Psoas muscle (tissue), 8 donors: Measurements from ENCODE around the gene UTP25. TPM values are rescaled to one million over a fixed set of nuclear protein-coding genes. Genes with fewer than 3 reads are reported as not detected.
"Not testable (repeated sequence)": the region's sequence is repeated elsewhere in the genome, so short reads cannot be mapped to it uniquely, and the experiment has no call there.

ENCODE experiments used
- ATAC-seq, 4 donors: fragments of 200-7000 bp; cut with Tn5 transposase; one replicate each; pipeline ENCODE4 v1.9.1; 2020; ENCODE audit warnings: moderate library complexity in 3 of 4, mild to moderate bottlenecking in 2 of 4
- DNase-seq, 2 donors: peaks; one replicate each; pipeline ENCODE4 v3.0.0-alpha.2; 2020
- H3K27ac ChIP-seq: fragments of 200-600 bp; one replicate; pipeline ENCODE4 v1.8.0; 2022
- H3K27me3 ChIP-seq, 3 donors: fragments of 200-600 bp in 1 of 3; one replicate each; pipeline versions ENCODE4 v1.6.1 to v1.8.0; 2013 to 2022; ENCODE audit warnings: low read length in 2 of 3, mild to moderate bottlenecking in 2 of 3, moderate library complexity in 1 of 3; ENCODE audit not compliant: insufficient read depth in 3 of 3
- H3K36me3 ChIP-seq, 2 donors: fragments of 200-600 bp in 1 of 2; one replicate each; pipeline versions ENCODE4 v1.6.1 to v1.8.0; 2013 to 2022; ENCODE audit warnings: low read depth in 1 of 2, mild to moderate bottlenecking in 1 of 2, moderate library complexity in 1 of 2; ENCODE audit not compliant: insufficient read depth in 1 of 2
- H3K4me1 ChIP-seq: fragments of 200-600 bp; one replicate; pipeline ENCODE4 v1.8.0; 2022
- H3K4me3 ChIP-seq: fragments of 200-600 bp; one replicate; pipeline ENCODE4 v1.8.0; 2022; ENCODE audit warnings: mild to moderate bottlenecking
- H3K9me3 ChIP-seq: fragments of 200-600 bp; one replicate; pipeline ENCODE4 v1.8.0; 2022
- WGBS, 3 donors: extraction: QIAGEN DNeasy Blood & Tissue Kit; methylation state at CpG; one replicate each; pipeline versions ENCODE4 v1.1.6 to v1.1.7; 2013; 5-methylcytosine and 5-hydroxymethylcytosine counted together
- intact Hi-C, 2 donors: fragments of 100-400 bp; cut with DNase I; formaldehyde crosslinking; loops; one replicate each; pipeline versions ENCODE4 v1.11.0 to v1.14.2; 2022
- polyA plus RNA-seq, 3 donors: library from polyadenylated mRNA; stranded (reverse); fragments of 200-250 nt; gene quantifications; one replicate each; pipeline ENCODE4 v1.2.3, GENCODE V29; 2013
- total RNA-seq, 4 donors: library from RNA; stranded (reverse); fragmentation: NEBNext Ultra II Directional in 2 of 4; extraction: Animal tissue kit (Norgen Biotek cat#: 25700) in 2 of 4; gene quantifications; one replicate each; pipeline versions ENCODE4 v1.2.1 to v1.2.4, GENCODE V29; 2021 to 2023
- TF ChIP-seq, protein P1 (sequence below): fragments of 200-600 bp; IDR thresholded peaks from one replicate; pipeline ENCODE4 v1.8.0; 2022; ENCODE audit warnings: antibody characterized with exemption
- donor health status: healthy with polysubstance abuse.
- donor health status: DM: no; HTN: no; CAD: no; lungs with moderate emphysema.
- donor health status: Bipolar disorder and iron deficiency.
- donor health status: healthy.
- donor health status: DM: yes; HTN: yes; CAD: no.
- donor health status: DM: no; HTN: no; CAD: no.
- donor health status: DM: no; HTN: no; CAD: no.
- donor health status: DM: yes; HTN: yes; CAD: no.

UTP25 gene
- total and polyA plus RNA-seq, 7 donors, result 1.9 to 5.4 (median 3.9) TPM

DNA sequence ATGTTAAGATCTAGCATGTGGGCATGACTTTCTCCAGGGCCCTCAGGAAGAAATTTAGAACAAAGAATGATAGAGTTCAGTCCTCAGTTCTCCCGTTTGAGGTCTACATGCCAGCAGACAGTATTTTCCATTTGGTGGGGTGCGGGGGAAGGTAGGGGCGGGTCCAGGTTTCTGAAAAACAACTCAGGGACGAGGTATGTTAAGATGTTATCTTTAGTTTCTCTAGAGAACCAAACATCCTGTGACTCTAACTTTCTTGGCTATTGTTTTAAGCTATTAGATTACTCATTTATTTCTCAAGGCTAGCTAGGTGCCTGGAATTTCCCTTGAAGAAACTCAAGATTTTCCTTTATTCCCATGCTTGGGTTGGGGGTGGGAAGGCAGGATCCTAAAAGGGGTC is 67.9 kb downstream of the UTP25 start:
- WGBS, 3 donors, result 46 to 57% (median 53%) methylated on average over 4 of the region's 4 CpGs
- Histone ChIP-seq H3K27me3 (no peaks in the 10 kb centered on the region), H3K27ac (no peak overlapping the region), H3K4me3 (no peak overlapping the region), H3K9me3 (no peaks in the 10 kb centered on the region), H3K36me3 (no peaks in the 10 kb centered on the region), H3K4me1 (no peaks in the 10 kb centered on the region)
- no peak for DNase-seq
- TF ChIP-seq, protein P1, sequence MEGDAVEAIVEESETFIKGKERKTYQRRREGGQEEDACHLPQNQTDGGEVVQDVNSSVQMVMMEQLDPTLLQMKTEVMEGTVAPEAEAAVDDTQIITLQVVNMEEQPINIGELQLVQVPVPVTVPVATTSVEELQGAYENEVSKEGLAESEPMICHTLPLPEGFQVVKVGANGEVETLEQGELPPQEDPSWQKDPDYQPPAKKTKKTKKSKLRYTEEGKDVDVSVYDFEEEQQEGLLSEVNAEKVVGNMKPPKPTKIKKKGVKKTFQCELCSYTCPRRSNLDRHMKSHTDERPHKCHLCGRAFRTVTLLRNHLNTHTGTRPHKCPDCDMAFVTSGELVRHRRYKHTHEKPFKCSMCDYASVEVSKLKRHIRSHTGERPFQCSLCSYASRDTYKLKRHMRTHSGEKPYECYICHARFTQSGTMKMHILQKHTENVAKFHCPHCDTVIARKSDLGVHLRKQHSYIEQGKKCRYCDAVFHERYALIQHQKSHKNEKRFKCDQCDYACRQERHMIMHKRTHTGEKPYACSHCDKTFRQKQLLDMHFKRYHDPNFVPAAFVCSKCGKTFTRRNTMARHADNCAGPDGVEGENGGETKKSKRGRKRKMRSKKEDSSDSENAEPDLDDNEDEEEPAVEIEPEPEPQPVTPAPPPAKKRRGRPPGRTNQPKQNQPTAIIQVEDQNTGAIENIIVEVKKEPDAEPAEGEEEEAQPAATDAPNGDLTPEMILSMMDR, result no peak
- no peak for ATAC-seq
- intact Hi-C loops, result no loop called here

DNA sequence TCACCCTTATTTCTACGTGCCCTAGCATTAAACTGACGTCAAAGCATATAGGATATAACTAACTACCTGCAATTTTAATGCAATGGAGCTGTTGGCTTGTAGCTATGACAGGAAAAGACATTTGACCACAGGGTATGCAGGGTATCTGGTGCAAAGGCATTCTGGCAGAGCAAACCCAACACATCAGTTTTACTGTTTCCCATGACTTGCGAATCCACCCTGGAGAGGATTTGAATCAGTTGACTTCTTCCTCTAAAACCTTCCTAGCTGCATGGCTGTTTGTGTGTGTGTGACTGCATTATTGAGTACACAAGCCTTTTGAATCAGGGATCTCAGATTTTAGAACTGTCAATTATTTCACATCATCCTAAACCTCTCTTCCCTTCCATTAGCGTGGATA is 68.6 kb downstream of the UTP25 start:
- H3K4me1 ChIP-seq, result no peaks in the 10 kb centered on the region
- H3K4me3 ChIP-seq, result no peak overlapping the region
- ATAC-seq, result no peak

DNA sequence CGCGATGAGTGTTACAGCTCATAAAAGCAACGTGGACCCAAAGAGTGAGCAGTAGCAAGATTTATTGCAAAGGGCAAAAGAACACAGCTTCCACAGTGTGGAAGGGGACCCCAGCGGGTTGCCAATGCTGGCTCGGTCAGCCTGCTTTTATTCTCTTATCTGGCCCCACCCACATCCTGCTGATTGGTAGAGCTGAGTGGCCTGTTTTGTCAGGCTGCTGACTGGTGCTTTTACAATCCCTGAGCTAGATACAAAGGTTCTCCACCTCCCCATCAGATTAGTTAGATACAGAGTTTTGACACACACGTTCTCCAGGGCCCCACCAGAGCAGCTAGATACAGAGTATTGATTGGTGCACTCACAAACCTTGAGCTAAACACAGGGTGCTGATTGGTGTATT is 70.5 kb downstream of the UTP25 start:
- intact Hi-C loops, H3K36me3 ChIP-seq: not testable (repeated sequence)
- 66 to 73% (median 72%) methylated on average over 6 of the region's 6 CpGs for WGBS, 3 donors

More for the DNA sequence above, 68.6 kb downstream of the UTP25 start:
- TF ChIP-seq, protein P1, result no peak
- Histone ChIP-seq H3K27me3 (no peaks in the 10 kb centered on the region), H3K27ac (no peak overlapping the region), H3K9me3 (no peaks in the 10 kb centered on the region), H3K36me3 (no peaks in the 10 kb centered on the region)
- no peak for DNase-seq
- 81 to 88% (median 82%) methylated on average over 4 of the region's 4 CpGs for WGBS, 3 donors
- intact Hi-C loops, result no loop called here

DNA sequence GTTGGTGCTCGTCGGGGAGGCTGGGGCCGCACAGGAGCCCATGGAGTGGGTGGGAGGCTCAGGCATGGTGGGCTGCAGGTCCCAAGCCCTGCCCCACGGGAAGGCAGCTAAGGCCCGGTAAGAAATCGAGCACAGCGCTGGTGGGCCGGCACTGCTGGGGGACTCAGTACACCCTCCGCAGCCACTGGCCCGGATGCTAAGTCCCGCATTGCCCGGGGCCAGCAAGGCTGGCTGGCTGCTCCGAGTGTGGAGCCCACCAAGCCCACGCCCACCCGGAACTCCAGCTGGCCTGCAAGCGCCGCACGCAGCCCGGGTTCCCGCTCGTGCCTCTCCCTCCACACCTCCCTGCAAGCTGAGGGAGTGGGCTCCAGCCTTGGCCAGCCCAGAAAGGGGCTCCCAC is 71.1 kb downstream of the UTP25 start:
- H3K9me3 ChIP-seq, H3K36me3 ChIP-seq, H3K4me3 ChIP-seq, H3K4me1 ChIP-seq, H3K27me3 ChIP-seq, ATAC-seq, DNase-seq, H3K27ac ChIP-seq, intact Hi-C loops: not testable (repeated sequence)
- 94 to 96% (median 96%) methylated on average over 21 of the region's 21 CpGs for WGBS, 3 donors

More for the DNA sequence above, 70.5 kb downstream of the UTP25 start:
- not testable (repeated sequence) for H3K9me3 ChIP-seq, H3K4me3 ChIP-seq, ATAC-seq, DNase-seq, H3K4me1 ChIP-seq, H3K27ac ChIP-seq, H3K27me3 ChIP-seq

DNA sequence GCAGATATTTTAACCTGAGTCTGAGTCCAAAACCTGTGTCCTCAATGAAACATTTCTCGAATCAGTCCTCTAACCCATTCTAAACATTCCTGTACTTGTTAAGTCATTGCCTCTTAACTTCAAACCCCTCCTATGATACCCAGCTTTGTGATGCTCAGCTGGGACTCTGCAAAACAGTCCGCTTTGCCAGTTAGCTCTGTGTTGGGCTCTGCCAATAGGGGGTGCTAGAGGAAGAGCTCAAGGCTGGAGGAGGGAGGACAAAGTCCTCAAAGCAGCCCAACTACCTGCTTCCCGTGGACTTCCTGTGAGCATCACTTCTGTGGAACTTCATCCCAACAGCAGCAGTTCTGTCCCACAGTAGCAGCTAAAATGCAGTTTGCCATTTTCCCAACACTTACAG is 72.2 kb downstream of the UTP25 start:
- TF ChIP-seq, protein P1, result no peak
- no peaks in the 10 kb centered on the region for H3K27me3 ChIP-seq
- ATAC-seq (no peak), DNase-seq (no peak)
- H3K27ac ChIP-seq, result no peak overlapping the region
- WGBS, 3 donors, result 49 to 53% (median 53%) methylated on average over 3 of the region's 3 CpGs
- intact Hi-C loops, result no loop called here
- H3K4me1 ChIP-seq, result no peaks in the 10 kb centered on the region
- H3K4me3 ChIP-seq, result no peak overlapping the region
- no peaks in the 10 kb centered on the region for H3K36me3 ChIP-seq
- H3K9me3 ChIP-seq, result no peaks in the 10 kb centered on the region

DNA sequence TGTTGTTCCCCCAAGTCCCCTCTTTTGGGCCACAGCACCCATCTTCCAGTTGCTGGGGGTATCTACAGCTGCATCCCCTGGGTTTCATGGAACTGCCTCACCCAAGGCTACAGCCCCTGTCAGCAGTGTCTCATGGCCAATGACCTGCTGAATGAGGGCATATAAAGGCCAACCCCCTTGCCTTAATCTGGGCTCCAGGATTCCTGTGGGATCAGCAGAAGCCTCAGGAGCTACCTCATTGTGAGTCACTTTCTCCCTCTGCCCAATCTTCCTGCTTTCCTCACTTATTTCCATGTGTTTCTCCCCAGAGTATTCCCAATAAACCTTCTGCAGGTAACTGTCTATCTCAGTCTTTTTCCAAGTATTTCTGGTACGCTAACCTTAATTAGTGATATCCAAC is 73.0 kb downstream of the UTP25 start:
- no peak overlapping the region for H3K27ac ChIP-seq
- intact Hi-C loops, result no loop called here
- no peak overlapping the region for H3K4me3 ChIP-seq
- TF ChIP-seq, protein P1, result no peak
- no peaks in the 10 kb centered on the region for H3K36me3 ChIP-seq
- H3K4me1 ChIP-seq, result no peaks in the 10 kb centered on the region
- H3K9me3 ChIP-seq, result no peaks in the 10 kb centered on the region
- no peak for DNase-seq
- no peak for ATAC-seq
- no peaks in the 10 kb centered on the region for H3K27me3 ChIP-seq
- 84 to 100% (median 92%) methylated on average over 1 of the region's 1 CpG for WGBS, 3 donors
